ENCODE results near the gene EBI3.
"Not testable (repeated sequence)": the region's sequence is repeated elsewhere in the genome, so short reads cannot be mapped to it uniquely, and the experiment has no call there.

EBI3 gene

GRCh38 chr19:4224470-4224869 lies 4.9 kb upstream of the EBI3 start:
- no peaks in the 10 kb centered on the region for H3K36me3 ChIP-seq (ENCODE audit: control insufficient read depth, insufficient read depth, low read length)
- H3K27ac ChIP-seq (ENCODE audit: insufficient read depth, low read depth, low read length, poor library complexity, severe bottlenecking), result no peak overlapping the region
- WGBS, 2 experiments, result 77 to 81% methylated on average over 15 of the region's 15 CpGs
- no peaks in the 10 kb centered on the region for H3K9me3 ChIP-seq (ENCODE audit: control insufficient read depth, low read length)
- no peak overlapping the region for H3K4me3 ChIP-seq (ENCODE audit: insufficient read depth, low read depth, low read length)
- peaks cover 9% of the 10 kb centered on the region for H3K4me1 ChIP-seq (ENCODE audit: control insufficient read depth, insufficient read depth, low read length)
- H3K27me3 ChIP-seq (ENCODE audit: control insufficient read depth, insufficient read depth, low read length, poor library complexity, severe bottlenecking), result peaks cover 5% of the 10 kb centered on the region

DNA sequence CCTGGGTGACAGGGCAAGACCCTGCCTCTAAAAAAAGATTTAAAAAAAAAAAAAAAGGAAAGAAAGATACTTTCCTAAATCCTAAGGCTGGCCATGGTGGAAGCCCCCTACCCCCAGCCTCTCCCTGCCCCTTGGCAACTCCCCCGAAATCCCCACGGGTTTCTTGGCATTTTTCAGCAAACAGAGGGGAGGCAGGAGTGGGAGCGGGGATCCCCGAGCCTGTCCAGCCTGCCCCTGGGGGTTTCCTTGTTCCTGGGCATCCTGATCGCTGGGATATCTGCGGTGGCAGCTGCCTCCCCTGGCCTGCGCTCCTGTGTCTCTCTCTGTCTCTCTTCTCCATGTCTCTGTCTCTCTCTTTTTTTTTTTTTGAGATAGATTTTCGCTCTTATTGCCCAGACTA lies 3.4 kb upstream of the EBI3 start:
- peaks cover 5% of the 10 kb centered on the region for H3K27me3 ChIP-seq (ENCODE audit: control insufficient read depth, insufficient read depth, low read length, poor library complexity, severe bottlenecking)
- H3K9me3 ChIP-seq (ENCODE audit: control insufficient read depth, low read length), result no peaks in the 10 kb centered on the region
- H3K4me3 ChIP-seq (ENCODE audit: insufficient read depth, low read depth, low read length), result no peak overlapping the region
- H3K4me1 ChIP-seq (ENCODE audit: control insufficient read depth, insufficient read depth, low read length), result peaks cover 9% of the 10 kb centered on the region
- H3K36me3 ChIP-seq (ENCODE audit: control insufficient read depth, insufficient read depth, low read length), result no peaks in the 10 kb centered on the region
- WGBS, 2 experiments, result 90 to 91% methylated on average over 8 of the region's 8 CpGs
- no peak overlapping the region for H3K27ac ChIP-seq (ENCODE audit: insufficient read depth, low read depth, low read length, poor library complexity, severe bottlenecking)

DNA sequence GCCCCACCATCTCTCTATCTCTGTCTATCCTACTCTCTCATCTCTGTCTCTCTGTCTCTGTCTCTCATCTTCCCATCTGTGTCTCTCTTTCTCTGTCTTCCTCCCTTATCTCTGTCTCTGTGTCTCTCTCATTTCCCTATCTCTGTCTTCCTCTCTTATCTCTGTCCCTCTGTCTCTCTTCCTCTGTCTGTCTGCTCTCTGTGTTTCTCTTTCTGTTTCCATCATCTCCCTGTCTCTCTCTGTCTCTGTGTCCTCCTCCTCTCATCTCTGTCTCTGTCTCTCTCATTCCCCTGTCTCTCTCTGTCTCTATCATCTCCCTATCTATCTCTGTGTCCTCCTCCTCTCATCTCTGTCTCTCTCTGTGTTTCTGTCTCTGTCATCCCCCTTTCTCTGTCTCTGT lies 1.6 kb upstream of the EBI3 start:
- no peaks in the 10 kb centered on the region for H3K36me3 ChIP-seq (ENCODE audit: control insufficient read depth, insufficient read depth, low read length)
- no peak overlapping the region for H3K27ac ChIP-seq (ENCODE audit: insufficient read depth, low read depth, low read length, poor library complexity, severe bottlenecking)
- no peaks in the 10 kb centered on the region for H3K9me3 ChIP-seq (ENCODE audit: control insufficient read depth, low read length)
- peaks cover 5% of the 10 kb centered on the region for H3K27me3 ChIP-seq (ENCODE audit: control insufficient read depth, insufficient read depth, low read length, poor library complexity, severe bottlenecking)
- no peak overlapping the region for H3K4me3 ChIP-seq (ENCODE audit: insufficient read depth, low read depth, low read length)
- H3K4me1 ChIP-seq (ENCODE audit: control insufficient read depth, insufficient read depth, low read length), result peaks cover 9% of the 10 kb centered on the region

DNA sequence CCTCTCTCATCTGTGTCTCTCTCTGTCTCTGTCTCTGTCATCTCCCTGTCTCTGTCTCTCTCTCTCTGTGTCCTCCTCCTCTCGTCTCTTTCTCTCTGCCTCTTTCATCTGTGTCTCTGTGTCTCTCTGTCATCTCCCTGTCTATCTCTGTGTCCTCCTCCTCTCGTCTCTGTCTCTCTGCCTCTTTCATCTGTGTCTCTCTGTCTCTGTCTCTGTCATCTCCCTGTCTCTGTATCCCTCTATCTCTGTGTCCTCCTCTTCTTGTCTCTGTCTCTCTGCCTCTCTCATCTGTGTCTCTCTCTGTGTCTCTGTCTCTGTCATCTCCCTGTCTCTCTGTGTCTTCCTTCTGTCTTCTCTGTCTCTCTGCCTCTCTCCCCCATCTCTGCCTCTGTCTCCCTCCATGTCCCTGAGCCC lies 551 bp upstream of the EBI3 start:
- WGBS, 2 experiments, result 80 to 81% methylated on average over 2 of the region's 2 CpGs
- no peak overlapping the region for H3K27ac ChIP-seq (ENCODE audit: insufficient read depth, low read depth, low read length, poor library complexity, severe bottlenecking)
- peaks cover 5% of the 10 kb centered on the region for H3K27me3 ChIP-seq (ENCODE audit: control insufficient read depth, insufficient read depth, low read length, poor library complexity, severe bottlenecking)
- H3K9me3 ChIP-seq (ENCODE audit: control insufficient read depth, low read length), result no peaks in the 10 kb centered on the region
- no peak overlapping the region for H3K4me3 ChIP-seq (ENCODE audit: insufficient read depth, low read depth, low read length)
- peaks cover 9% of the 10 kb centered on the region for H3K4me1 ChIP-seq (ENCODE audit: control insufficient read depth, insufficient read depth, low read length)
- no peaks in the 10 kb centered on the region for H3K36me3 ChIP-seq (ENCODE audit: control insufficient read depth, insufficient read depth, low read length)

DNA sequence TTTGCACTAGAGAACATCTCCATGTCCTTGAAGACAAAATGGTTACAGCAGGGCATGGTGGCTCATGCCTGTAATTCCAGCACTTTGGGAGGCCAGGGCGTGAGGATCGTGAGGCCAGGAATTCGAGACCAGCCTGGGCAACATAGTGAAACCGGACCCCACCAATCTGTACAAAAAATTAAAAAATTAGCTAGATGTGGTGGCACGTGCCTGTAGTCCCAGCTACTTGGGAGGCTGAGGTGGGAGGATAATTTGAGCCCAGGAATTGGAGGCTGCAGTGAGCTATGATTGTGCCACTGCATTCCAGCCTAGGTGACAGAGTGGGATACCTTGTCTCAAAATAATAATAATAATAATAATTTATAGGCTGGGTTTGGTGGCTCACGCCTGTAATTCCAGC lies 914 bp downstream of the EBI3 start:
- H3K27ac ChIP-seq (ENCODE audit: insufficient read depth, low read depth, low read length, poor library complexity, severe bottlenecking); H3K4me3 ChIP-seq (ENCODE audit: insufficient read depth, low read depth, low read length); H3K4me1 ChIP-seq (ENCODE audit: control insufficient read depth, insufficient read depth, low read length); H3K27me3 ChIP-seq (ENCODE audit: control insufficient read depth, insufficient read depth, low read length, poor library complexity, severe bottlenecking); H3K36me3 ChIP-seq (ENCODE audit: control insufficient read depth, insufficient read depth, low read length); H3K9me3 ChIP-seq (ENCODE audit: control insufficient read depth, low read length): not testable (repeated sequence)
- WGBS, 2 experiments, result 92 to 94% methylated on average over 6 of the region's 6 CpGs

- not testable (repeated sequence) for H3K4me3 ChIP-seq (ENCODE audit: insufficient read depth, low read depth, low read length); H3K4me1 ChIP-seq (ENCODE audit: control insufficient read depth, insufficient read depth, low read length); H3K27me3 ChIP-seq (ENCODE audit: control insufficient read depth, insufficient read depth, low read length, poor library complexity, severe bottlenecking); H3K9me3 ChIP-seq (ENCODE audit: control insufficient read depth, low read length); H3K27ac ChIP-seq (ENCODE audit: insufficient read depth, low read depth, low read length, poor library complexity, severe bottlenecking); H3K36me3 ChIP-seq (ENCODE audit: control insufficient read depth, insufficient read depth, low read length)
- 93 to 94% methylated on average over 6 of the region's 6 CpGs for WGBS, 2 experiments
These were observed 2.2 kb downstream of the EBI3 start for GRCh38 chr19:4231521-4231920.

GRCh38 chr19:4232139-4232538 lies 2.8 kb downstream of the EBI3 start:
- WGBS, 2 experiments, result 87 to 93% methylated on average over 5 of the region's 5 CpGs
- not testable (repeated sequence) for H3K36me3 ChIP-seq (ENCODE audit: control insufficient read depth, insufficient read depth, low read length); H3K4me3 ChIP-seq (ENCODE audit: insufficient read depth, low read depth, low read length); H3K27me3 ChIP-seq (ENCODE audit: control insufficient read depth, insufficient read depth, low read length, poor library complexity, severe bottlenecking); H3K27ac ChIP-seq (ENCODE audit: insufficient read depth, low read depth, low read length, poor library complexity, severe bottlenecking); H3K9me3 ChIP-seq (ENCODE audit: control insufficient read depth, low read length); H3K4me1 ChIP-seq (ENCODE audit: control insufficient read depth, insufficient read depth, low read length)

DNA sequence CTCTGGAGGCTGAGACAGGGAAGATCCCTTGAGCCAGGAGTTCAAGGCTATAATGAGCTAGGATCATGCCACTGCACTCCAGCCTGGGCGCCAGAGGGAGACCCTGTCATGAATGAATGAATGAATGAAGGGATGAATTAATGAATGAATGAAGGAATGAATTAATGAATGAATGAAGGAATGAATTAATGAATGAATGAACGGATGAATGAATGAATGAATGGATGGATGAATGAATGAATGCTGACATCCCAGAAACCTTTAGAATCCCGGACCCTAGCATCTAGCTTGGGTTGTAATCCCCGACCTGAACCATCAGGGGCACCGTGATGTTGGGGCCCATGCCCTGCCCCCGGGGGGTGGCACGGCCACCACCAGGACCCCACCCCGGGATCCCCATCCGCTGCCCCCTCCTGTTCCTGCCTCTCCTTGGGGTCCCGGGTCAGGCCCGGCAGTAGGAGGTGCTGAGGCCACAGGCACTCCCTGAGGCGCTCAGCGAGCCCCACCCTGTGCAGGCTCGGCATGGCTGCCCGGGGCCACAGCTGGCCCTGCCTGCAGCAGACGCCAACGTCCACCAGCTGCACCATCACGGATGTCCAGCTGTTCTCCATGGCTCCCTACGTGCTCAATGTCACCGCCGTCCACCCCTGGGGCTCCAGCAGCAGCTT lies 3.4 kb downstream of the EBI3 start:
- WGBS, 2 experiments, result 80 to 83% methylated on average over 21 of the region's 21 CpGs
- no peaks in the 10 kb centered on the region for H3K9me3 ChIP-seq (ENCODE audit: control insufficient read depth, low read length)
- no peak overlapping the region for H3K27ac ChIP-seq (ENCODE audit: insufficient read depth, low read depth, low read length, poor library complexity, severe bottlenecking)
- H3K36me3 ChIP-seq (ENCODE audit: control insufficient read depth, insufficient read depth, low read length), result no peaks in the 10 kb centered on the region
- peaks cover 5% of the 10 kb centered on the region for H3K4me1 ChIP-seq (ENCODE audit: control insufficient read depth, insufficient read depth, low read length)
- H3K27me3 ChIP-seq (ENCODE audit: control insufficient read depth, insufficient read depth, low read length, poor library complexity, severe bottlenecking), result peaks cover 5% of the 10 kb centered on the region
- no peak overlapping the region for H3K4me3 ChIP-seq (ENCODE audit: insufficient read depth, low read depth, low read length)

DNA sequence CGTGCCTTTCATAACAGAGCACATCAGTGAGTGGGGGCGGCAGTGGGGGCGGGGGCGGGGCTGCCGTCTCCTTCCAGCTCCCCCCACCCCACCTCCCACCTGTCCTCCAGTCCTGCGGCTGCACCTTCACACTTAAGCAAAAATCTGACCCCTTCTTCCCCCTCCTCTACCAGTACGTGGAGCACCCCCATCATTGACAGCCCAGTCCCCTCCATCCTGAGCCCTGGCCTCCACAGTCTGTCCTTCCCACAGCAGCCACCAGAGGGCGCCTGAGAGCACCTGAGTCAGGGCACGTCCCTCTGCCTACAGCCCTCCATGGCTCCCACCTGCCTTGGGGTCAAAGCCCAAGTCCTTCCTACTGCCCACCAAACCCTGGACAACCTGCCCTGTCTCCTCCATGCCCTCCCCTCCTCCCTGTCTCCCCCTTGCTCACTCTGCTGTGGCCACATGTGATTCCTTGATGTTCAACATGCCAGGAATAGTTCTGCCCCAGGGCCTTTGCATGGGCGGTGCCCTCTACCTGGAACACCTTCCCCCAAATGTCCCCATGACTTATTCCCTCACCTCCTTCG lies 4.0 kb downstream of the EBI3 start:
- no peaks in the 10 kb centered on the region for H3K9me3 ChIP-seq (ENCODE audit: control insufficient read depth, low read length)
- peaks cover 5% of the 10 kb centered on the region for H3K4me1 ChIP-seq (ENCODE audit: control insufficient read depth, insufficient read depth, low read length)
- H3K36me3 ChIP-seq (ENCODE audit: control insufficient read depth, insufficient read depth, low read length), result no peaks in the 10 kb centered on the region
- H3K27ac ChIP-seq (ENCODE audit: insufficient read depth, low read depth, low read length, poor library complexity, severe bottlenecking), result no peak overlapping the region
- no peak overlapping the region for H3K4me3 ChIP-seq (ENCODE audit: insufficient read depth, low read depth, low read length)
- H3K27me3 ChIP-seq (ENCODE audit: control insufficient read depth, insufficient read depth, low read length, poor library complexity, severe bottlenecking), result peaks cover 5% of the 10 kb centered on the region
- WGBS, 2 experiments, result 62 to 66% methylated on average over 11 of the region's 11 CpGs

GRCh38 chr19:4234142-4234861 lies 5.0 kb downstream of the EBI3 start:
- Histone ChIP-seq H3K4me1 (ENCODE audit: control insufficient read depth, insufficient read depth, low read length) (no peaks in the 10 kb centered on the region), H3K9me3 (ENCODE audit: control insufficient read depth, low read length) (no peaks in the 10 kb centered on the region), H3K27ac (ENCODE audit: insufficient read depth, low read depth, low read length, poor library complexity, severe bottlenecking) (no peak overlapping the region), H3K4me3 (ENCODE audit: insufficient read depth, low read depth, low read length) (no peak overlapping the region), H3K36me3 (ENCODE audit: control insufficient read depth, insufficient read depth, low read length) (no peaks in the 10 kb centered on the region), H3K27me3 (ENCODE audit: control insufficient read depth, insufficient read depth, low read length, poor library complexity, severe bottlenecking) (no peaks in the 10 kb centered on the region)
- WGBS, 2 experiments, result 79 to 83% methylated on average over 18 to 21 of the region's 21 CpGs
